Measurements from ENCODE around the gene OARD1. TPM values are rescaled to one million over a fixed set of nuclear protein-coding genes. Genes with fewer than 3 reads are reported as not detected.

OARD1 gene
- total and polyA plus RNA-seq, 2 of the 8 experiments (the other 6 are each of a cell fraction or from before 2014, with no cell fraction given): 16.8 to 35.8 TPM

DNA sequence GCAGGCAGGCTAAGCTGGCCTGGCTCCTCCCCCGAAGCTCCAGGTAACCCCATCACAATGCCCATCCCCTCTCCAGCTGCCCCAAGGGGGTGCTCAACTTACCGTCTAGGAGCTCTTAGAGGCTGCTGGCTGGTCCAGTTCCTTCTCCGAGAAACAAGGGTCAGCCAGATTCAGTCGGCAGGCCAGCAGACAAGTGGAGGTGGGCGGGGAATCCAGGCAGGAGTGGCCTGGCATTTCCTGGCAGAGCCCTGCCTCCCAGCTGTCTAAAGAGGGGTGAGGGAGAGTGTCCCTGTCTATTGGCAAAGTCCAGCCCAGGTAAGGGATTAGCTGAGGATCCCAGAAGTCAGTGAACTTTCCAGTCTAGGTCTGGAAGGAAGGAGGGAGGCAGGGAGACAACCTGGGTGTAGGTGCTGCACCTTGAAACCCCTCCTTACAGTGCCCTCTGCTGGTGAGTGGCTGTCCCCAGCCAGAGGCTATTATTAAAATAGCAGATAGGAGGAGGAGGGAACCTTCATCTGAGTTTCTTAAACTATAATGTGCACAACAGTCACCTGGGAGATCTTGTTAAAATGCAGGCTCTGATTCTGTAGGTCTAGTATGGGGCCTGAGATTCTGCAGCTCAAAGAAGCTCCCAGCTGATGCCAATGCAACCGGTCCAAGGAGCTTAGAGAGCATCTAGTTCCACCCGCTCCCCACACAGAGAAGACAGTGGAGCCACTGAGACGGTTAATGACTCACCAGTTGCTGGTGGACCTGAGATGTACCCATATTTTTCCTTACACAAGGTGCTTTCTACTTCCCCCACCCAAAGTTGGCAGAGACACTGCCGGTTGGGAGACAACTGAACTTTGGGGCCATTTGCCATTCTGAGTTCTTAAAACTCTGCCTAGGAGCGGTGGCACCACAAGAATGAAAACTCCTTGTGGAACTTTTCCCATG lies 32.8 kb downstream of the OARD1 start, which contains the start of gene UNC5CL:
Gene UNC5CL (minus strand): TSS at position 162 of the 939 bp plus-strand sequence. CDS start 4,147 bp downstream, outside the sequence.
- ChIA-PET POLR2A (ENCODE audit: partially characterized antibody) (interaction anchor here (1.0 to 1.6 kb wide), 3 partner anchors 10 to 42 kb away, joined by 3 to 5 read pairs (median 4); no protein-coding TSS in a partner anchor), CTCF (ENCODE audit: partially characterized antibody) (interaction anchor here (0.7 to 6.0 kb wide), 43 partner anchors 7 to 661 kb away, joined by 3 to 80 read pairs (median 4); partner anchors contain the start of gene APOBEC2)
- H3K9ac ChIP-seq (replicated peaks in 1 of 4; ENCODE audit: extremely low read depth in 1 of 4, low read depth in 3 of 4, low read length in 3 of 4): no peak within 1 kb of the TSS; a peak in 1 of 7 replicates
- no peak within 1 kb of the TSS for H4K5ac ChIP-seq (ENCODE audit: insufficient read length, low read depth, low read length)
- FAIRE-seq: peak; percentile 74
- H2BK15ac ChIP-seq (ENCODE audit: low read length): peak within 1 kb of the TSS; percentile 49; the same call in 1 of the 2 replicates
- H2AFZ ChIP-seq (ENCODE audit: low read length): peak within 1 kb of the TSS; percentile 48; the same call in 1 of the 2 replicates
- H3K4me1 ChIP-seq (replicated peaks in 1 of 4; ENCODE audit: control insufficient read depth in 3 of 4, insufficient read depth in 4 of 4, low read length in 3 of 4): peaks cover 0 to 4% (median 3%) of the 10 kb centered on the region in 4 experiments; a peak in 6 of 7 replicates
- H4K91ac ChIP-seq (replicated peaks; ENCODE audit: insufficient read length, low read length): no peak within 1 kb of the TSS
- peak in 1 of 2 experiments; percentile 84 for DNase-seq (ENCODE audit: low read depth in 1 of 2, low spot score in 2 of 2)
- no peak within 1 kb of the TSS for H3K4ac ChIP-seq (replicated peaks; ENCODE audit: insufficient read length, low read depth, low read length)
- no peaks in the 10 kb centered on the region for H3K23me2 ChIP-seq (ENCODE audit: low read depth, low read length)
- no peak within 1 kb of the TSS; the same call in 1 of the 2 replicates for H2AK5ac ChIP-seq (ENCODE audit: low read depth, low read length)
- no peak within 1 kb of the TSS for H2BK20ac ChIP-seq (ENCODE audit: low read length)
- 81% methylated on average over 10 of the region's 10 CpGs; no CpG with 5 or more reads in 1 of the 2 experiments for WGBS, 2 experiments (ENCODE audit: extremely low coverage in 1 of 2, insufficient coverage in 1 of 2, insufficient read length in 1 of 2, insufficient replicate concordance in 2 of 2, low coverage in 1 of 2, low lambda C conversion rate in 2 of 2, missing lambda C conversion rate in 1 of 2)
- H3K9me3 ChIP-seq (ENCODE audit: insufficient read depth in 2 of 2, low read depth in 1 of 2, low read length in 1 of 2): no peaks in the 10 kb centered on the region
- no peaks in the 10 kb centered on the region for H3K79me2 ChIP-seq (ENCODE audit: control insufficient read depth in 1 of 2, insufficient read depth in 2 of 2, low read length in 2 of 2)
- no peaks in the 10 kb centered on the region for H4K20me1 ChIP-seq (replicated peaks in 1 of 2; ENCODE audit: control insufficient read depth in 1 of 2, insufficient read depth in 2 of 2, low read length in 2 of 2)
- H3K36me3 ChIP-seq (ENCODE audit: control insufficient read depth in 2 of 4, insufficient read depth in 4 of 4, low read length in 3 of 4): no peaks in the 10 kb centered on the region
- H2BK120ac ChIP-seq (replicated peaks; ENCODE audit: low read depth, low read length): no peak within 1 kb of the TSS
- no peaks in the 10 kb centered on the region for H3K27me3 ChIP-seq (replicated peaks in 1 of 4; ENCODE audit: control insufficient read depth in 3 of 4, extremely low read depth in 1 of 4, insufficient read depth in 3 of 4, low read length in 3 of 4)
- H3K18ac ChIP-seq (ENCODE audit: extremely low read depth, low read length): peak within 1 kb of the TSS; percentile 9
- H2BK12ac ChIP-seq (ENCODE audit: low read depth, low read length): no peak within 1 kb of the TSS
- H3K4me2 ChIP-seq (ENCODE audit: insufficient read depth in 1 of 2, low read depth in 2 of 2, low read length in 2 of 2): no peak within 1 kb of the TSS; a peak in 1 of 4 replicates
- no peak within 1 kb of the TSS for H3K4me3 ChIP-seq (ENCODE audit: extremely low read depth in 1 of 4, insufficient read depth in 2 of 4, low read depth in 3 of 4, low read length in 4 of 4)
- no peak within 1 kb of the TSS for H3K56ac ChIP-seq (replicated peaks; ENCODE audit: insufficient read length, low read depth, low read length)
- H3K79me1 ChIP-seq (ENCODE audit: low read depth, low read length): no peaks in the 10 kb centered on the region
- no peak within 1 kb of the TSS for H3K23ac ChIP-seq (ENCODE audit: insufficient read length)
- H2BK5ac ChIP-seq (ENCODE audit: low read depth, low read length): no peak within 1 kb of the TSS
- no peak within 1 kb of the TSS for H4K8ac ChIP-seq (ENCODE audit: extremely low read depth, insufficient read depth, low read length)
- no peak within 1 kb of the TSS for H3K14ac ChIP-seq (ENCODE audit: insufficient read length)
- H3K27ac ChIP-seq (ENCODE audit: low read depth, low read length): no peak within 1 kb of the TSS
- TF ChIP-seq HDAC2 (IDR thresholded peaks at IDR 0.05; ENCODE audit: borderline replicate concordance in 1 of 2, low read depth in 2 of 2, low read length in 2 of 2): no peak
- TF ChIP-seq, protein P1, sequence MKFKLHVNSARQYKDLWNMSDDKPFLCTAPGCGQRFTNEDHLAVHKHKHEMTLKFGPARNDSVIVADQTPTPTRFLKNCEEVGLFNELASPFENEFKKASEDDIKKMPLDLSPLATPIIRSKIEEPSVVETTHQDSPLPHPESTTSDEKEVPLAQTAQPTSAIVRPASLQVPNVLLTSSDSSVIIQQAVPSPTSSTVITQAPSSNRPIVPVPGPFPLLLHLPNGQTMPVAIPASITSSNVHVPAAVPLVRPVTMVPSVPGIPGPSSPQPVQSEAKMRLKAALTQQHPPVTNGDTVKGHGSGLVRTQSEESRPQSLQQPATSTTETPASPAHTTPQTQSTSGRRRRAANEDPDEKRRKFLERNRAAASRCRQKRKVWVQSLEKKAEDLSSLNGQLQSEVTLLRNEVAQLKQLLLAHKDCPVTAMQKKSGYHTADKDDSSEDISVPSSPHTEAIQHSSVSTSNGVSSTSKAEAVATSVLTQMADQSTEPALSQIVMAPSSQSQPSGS (IDR thresholded peaks at IDR 0.05; ENCODE audit: low read length): no peak
- no peak for TF ChIP-seq ZNF274 (IDR thresholded peaks at IDR 0.05; ENCODE audit: borderline replicate concordance, extremely low read depth, low read length)
- no peak for TF ChIP-seq SRF (IDR thresholded peaks at IDR 0.05; ENCODE audit: low read depth, low read length)
- TF ChIP-seq ASH2L (IDR thresholded peaks at IDR 0.05; ENCODE audit: low read length): no peak
- peak; percentile 76 to 80 for TF ChIP-seq RAD21 (IDR thresholded peaks at IDR 0.05 in 1 of 2, conservative IDR thresholded peaks at IDR 0.05 in 1 of 2; ENCODE audit: low read depth in 2 of 2, low read length in 2 of 2)
